Gastrocnemius medialis (tissue), 4 donors: ENCODE measurements around the gene PCDH8.

Experiments used
- CTCF ChIP-seq, 5 experiments: fragments of 450-650 bp in 3 of 5; fragments of 200-600 bp in 2 of 5; sonication (generic) in 2 of 5; IDR thresholded peaks in 4 of 5; conservative IDR thresholded peaks in 1 of 5; 1 replicate in 4 of 5; 2 replicates in 1 of 5; pipeline ENCODE4 v1.5.1; 2016 to 2019; ENCODE audit warnings: antibody characterized with exemption in 5 of 5, mild to moderate bottlenecking in 3 of 5, moderate library complexity in 3 of 5
- POLR2A ChIP-seq, 2 donors: fragments of 450-650 bp; IDR thresholded peaks; one replicate each; pipeline ENCODE4 v1.6.1; 2017; ENCODE audit warnings: antibody characterized with exemption in 2 of 2, mild to moderate bottlenecking in 2 of 2, moderate library complexity in 2 of 2

DNA sequence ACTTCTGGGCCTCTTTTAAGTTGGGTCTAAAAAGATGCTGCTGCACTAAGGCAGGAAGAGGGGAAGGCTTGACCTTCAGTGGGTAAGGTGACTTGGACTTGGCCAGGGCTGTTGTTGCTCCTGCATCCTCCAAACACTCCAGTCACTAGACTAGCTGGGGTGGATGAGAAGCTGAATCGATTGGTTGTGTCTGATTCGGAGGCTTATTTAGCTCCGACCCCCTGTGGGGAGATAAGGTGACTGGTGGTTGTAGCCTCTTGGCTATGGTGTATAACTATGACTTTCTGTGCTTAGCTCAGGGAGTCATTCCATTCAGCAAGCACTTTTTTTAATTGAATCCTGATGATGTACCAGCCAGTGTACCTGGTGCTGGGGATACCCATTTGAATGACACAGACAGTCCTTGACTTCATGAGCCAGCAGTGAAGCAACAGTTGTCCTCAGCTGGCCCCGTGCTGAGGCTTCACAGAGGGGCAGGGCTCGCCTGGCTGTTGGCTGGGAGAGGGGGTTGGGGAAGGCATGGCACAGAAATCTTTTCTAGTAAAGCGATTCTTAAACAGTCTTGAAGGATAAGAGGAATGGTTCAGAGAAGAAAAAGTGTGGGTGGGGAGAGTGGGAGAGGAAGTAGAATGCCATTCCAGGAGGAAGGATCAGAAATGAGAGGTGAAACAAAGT is 9.9 kb downstream of the PCDH8 start:
- TF ChIP-seq CTCF (IDR thresholded peaks at IDR 0.05 in 4 of 5, conservative IDR thresholded peaks at IDR 0.05 in 1 of 5) (no peak), POLR2A (IDR thresholded peaks at IDR 0.05) (no peak)
